ENCODE measurements around the gene IQSEC1. TPM values are rescaled to one million over a fixed set of nuclear protein-coding genes. Genes with fewer than 3 reads are reported as not detected.
"Not testable (repeated sequence)": the region's sequence is repeated elsewhere in the genome, so short reads cannot be mapped to it uniquely, and the experiment has no call there.

The IQSEC1 gene
- polyA plus RNA-seq, 12 donors, result 36.6 to 57.3 (median 42.5) TPM; not detected in 1

DNA sequence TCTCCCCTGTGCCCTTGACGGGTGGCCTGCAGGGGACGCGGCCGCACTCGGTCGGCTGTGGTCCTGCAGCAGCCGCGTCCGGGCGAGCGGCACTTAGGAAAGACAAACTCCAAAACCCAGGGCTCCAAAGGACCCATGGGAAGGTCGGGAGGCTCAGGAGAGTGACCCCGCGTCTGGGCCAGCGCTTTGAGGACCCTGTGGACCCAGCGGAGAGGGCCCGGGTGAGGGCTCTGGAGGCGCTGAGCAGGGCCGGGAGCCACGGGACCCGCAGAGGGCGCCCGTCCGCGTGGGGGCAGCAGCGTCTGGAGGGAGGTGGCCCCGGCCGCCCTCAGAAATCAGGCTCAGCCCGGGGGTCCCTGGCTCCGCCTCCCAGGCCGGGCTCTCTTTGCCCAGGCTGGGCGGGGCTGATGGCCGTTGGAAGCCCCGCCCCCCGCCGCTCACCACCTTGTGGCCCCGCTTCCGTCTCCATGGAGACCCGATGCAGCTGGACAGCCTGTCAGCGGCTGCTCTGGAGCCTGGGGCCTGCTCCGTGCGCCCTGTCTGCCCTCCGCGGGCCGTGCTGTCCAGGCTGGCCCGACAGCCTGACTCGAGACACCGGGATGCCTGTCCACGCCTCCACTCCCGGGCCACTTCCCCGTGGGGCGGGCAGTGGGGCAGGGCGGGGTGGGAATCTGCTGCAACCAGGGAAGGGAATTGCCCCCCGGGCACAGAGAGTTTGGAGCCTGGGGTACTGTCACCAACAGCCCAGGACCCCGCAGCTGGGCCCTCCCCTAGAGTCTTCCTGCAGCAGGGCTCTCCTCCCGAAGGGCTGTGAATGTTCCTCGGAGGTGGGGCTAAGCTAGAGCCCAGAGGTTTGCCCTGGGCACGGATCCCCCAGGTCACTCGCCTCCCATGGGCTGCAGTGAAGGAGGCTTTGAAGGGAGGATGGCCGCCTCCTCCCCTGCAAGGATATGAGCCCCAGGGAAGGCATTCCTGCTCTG is 197.1 kb downstream of the IQSEC1 start:
- DNase-seq, result no peak

DNA sequence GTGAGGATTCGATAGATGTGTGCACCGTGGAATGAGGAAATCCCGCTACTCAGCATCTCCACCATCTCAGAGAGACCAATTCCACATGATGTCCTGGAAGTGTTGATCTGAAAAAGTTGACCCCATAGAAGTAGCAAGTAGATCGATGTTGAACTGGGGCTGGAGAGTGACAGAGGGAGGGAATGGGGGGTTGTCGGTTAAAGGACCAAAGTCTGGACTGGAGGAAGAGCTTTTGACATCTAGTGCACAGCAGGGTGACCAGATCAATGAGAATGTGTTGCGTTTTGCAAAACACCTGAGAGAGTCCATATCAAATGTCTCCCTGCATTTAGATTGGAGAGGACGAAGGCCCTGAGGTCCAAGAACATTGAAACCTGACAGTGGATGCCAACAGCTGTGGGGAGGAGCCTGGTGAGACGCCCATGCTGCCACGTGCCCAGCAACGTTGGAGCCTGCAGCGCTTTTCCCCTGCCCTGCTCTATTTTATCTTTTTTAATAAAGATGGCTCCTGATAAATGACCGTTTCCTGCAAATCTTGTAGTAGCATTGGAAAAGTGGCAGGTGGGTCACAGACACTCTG is 201.7 kb downstream of the IQSEC1 start:
- no peak for DNase-seq

DNA sequence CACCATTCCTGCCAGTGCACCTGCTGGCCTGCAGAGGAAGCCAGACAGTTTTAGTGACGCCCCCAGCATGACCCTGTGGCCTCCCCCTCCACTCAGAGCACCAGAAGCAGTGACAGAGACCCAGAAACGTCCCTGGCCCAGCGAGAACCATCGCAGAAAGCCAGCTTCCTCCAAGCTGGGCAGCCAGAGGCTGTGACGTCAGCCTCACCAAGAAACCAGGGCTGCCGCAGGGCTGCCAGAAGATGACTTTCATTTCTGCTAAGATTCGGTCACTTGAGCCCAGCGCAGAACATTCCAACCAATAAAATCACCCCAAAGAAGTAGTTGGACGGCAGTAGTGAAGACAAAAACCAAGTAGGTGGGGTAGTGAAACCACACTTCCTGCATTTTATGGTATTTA is 202.3 kb downstream of the IQSEC1 start:
- no peak for DNase-seq

DNA sequence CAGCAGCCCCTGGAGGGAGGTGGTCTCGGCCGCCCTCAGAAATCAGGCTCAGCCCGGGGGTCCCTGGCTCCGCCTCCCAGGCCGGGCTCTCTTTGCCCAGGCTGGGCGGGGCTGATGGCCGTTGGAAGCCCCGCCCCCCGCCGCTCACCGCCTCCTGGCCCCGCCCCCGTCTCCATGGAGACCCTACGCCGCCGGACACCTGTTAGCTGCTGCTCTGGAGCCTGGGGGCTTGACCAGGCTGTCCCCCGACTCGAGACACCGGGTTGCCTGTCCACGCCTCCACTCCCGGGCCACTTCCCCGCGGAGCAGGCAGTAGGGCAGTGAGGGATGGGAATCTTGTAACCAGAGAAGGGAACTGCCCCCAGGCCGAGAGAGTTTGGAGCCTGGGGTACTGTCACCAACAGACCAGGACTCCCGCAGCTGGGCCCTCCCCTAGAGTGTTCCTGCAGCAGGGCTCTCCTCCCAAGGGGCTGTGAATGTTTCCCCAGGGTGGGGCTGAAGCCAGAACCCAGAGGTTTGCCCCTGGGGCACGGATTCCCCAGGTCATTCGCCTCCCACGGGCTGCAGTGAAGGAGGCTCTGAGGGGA is 204.1 kb downstream of the IQSEC1 start:
- no peak for DNase-seq

DNA sequence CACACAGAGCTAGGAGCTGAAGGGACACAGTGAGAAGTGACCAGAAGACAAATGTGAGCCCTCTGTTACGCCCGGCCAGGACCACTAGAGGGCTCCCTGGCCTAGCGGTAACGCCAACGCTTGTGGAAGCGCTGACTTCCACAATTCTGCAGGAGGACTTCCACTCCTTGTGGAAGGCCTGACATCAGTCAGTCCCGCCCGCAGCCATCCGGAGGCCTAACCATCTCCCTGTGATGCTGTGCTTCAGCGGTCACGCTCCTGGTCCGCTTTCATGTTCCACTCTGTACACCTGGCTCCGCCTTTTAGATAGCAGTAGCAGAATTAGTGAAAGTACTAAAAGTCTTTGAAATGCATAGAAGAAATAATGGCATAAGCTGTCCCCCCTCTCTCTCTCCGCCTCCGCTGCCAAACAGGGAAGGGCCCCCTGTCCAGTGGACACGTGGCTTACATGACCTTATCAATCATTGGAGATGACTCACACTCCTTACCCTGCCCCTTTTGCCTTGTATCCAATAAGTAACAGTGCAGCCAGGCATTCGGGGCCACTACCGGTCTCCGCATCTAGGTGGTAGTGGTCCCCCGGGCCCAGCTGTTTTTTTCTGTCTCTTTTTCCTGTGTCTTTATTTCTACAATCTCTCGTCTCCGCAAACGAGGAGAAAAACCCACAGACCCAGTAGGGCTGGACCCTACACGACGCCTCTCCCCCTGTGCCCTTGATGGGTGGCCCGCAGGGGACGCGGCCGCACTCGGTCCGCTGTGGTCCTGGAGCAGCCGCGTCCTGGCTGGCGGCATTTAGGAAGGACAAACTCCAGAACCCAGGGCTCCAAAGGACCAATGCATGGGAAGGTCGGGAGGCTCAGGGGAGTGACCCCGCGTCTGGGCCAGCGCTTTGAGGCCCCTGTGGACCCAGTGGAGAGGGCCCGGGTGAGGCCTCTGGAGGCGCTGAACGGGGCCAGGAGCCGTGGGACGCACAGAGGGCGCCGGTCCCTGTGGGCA is 204.9 kb downstream of the IQSEC1 start:
- peak; percentile 92 for DNase-seq

DNA sequence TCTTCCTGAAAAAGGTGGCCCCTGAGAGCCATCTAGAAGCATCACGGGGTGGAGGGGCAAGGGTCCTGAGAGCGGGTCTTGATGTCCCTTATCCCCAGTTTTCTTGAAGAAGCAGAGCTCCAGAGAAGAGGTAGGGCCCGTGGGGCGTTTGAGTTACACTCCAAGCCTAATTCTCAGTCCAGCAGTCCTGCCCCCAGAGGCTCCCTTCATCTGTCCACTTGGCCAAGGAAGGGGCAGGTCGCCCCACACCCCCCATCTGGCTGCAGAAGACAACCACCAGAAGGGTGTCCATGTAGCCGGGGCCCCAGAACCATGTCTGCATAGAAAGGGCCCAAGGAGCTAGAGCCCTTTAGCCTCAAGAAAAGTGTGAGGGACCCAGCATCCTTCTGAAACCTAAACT is 206.4 kb downstream of the IQSEC1 start:
- no peak for DNase-seq

DNA sequence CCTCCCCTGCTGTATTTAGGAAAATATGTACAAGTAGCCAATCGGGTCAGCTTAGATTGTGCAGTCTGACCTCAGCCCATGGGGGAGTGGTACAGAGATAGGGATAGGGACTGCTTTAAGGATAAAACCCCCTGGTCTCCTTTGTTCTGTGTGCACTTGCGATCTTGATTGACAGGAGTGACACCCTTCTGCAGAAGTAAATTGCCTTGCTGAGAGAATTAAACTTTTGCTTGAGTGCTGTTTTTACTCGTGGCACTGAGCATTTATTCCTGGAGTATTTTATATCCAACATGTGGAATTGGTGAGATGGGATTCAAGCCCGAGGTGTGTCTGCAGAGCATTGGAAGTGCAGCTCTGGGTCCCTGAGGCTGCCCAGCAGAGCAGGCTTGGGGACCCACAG is 208.0 kb downstream of the IQSEC1 start:
- no peak for DNase-seq

DNA sequence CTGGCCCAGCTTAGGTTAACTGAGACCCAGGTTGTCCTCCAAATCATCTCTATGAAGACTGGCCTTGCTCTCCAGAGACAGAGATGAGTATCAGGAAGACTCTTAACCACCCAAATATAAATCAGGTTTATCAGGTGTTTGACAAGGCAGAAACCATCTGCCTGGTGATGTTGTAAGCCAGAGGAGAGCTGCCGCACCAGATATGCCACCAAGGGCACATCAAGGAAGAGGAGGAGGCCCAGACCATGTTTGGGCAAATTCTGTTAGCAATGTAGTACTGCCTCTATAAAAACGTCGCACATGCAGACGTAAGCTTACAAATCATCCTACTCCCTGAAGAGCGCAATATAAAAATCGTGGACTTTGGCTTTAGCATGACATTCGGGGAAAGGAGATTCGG is 210.8 kb downstream of the IQSEC1 start:
- DNase-seq, result no peak

DNA sequence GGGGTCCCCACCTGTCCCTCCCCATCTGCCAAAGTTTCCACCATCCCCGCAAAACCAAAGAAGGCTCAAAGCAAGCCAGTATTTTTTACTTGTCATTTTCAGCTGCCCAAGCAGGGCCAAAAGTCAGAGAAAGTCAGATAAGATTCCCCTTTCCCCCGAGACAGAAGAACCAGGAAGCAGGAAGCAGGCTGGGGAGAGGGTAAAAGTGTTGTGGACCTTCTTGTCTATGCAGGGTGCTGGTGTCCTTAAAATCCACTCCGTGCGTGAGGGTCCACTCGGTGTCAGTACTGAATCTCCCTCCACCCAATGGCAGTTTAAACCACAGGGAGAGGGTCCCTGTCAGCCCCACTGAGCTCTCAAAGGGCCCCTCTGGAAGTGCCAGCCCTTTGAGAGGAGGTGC is 211.6 kb downstream of the IQSEC1 start:
- no peak for DNase-seq

DNA sequence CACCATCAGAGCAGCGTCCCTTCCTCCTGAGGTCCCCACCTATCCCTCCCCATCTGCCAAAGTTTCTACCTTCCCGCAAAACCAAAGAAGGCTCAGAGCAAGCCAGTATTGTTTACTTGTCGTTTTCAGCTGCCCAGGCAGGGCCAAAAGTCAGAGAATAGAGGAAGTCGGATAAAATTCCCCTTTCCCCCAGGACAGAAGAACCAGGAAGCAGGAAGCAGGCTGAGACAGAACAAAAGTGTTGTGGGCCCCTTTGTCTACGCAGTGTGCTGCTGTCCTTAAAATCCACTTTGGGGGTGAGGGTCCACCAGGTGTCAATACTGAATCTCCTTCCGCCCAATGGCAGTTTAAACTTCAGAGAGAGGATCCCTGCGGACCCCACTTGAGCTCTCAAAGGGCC is 213.4 kb downstream of the IQSEC1 start:
- no peak for DNase-seq

DNA sequence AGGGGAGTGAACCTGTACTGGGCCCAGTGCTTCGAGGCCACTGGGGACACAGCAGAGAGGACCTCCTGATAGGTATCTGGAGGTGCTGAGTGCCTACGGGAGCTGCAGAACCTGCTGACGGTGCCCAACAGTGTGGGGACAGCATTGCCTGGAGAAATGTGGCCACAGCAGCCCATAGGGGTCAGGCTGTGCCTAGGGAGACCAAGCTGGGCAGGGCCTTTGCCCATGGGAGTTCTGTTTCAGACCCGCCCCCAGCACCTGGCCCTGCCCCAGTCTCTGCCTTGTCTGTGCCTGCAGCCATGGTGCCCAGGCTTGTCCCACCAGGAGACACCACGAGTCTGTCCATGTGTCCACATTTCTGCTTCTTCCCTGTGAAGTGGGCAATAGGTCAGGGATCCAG is 216.6 kb downstream of the IQSEC1 start:
- DNase-seq, result no peak

DNA sequence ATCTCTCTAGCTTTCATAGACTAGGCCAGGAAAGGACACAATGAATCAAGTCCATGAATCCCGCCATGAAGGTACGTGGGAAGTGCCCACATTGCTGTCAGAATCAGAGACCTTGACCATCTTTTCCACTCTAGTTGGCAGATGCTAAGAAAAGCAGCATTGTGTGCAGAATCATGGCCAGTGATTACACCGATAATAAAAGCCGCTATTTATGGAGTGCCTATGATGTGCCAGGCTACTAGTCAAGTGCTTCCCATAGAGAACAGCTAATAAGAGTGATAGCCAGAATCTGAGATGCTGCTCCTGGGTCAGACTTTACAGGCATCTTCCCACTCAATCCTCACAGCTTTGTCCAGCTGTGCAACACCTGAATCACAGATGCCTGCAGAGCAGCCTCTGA is 218.7 kb downstream of the IQSEC1 start:
- DNase-seq, result no peak

DNA sequence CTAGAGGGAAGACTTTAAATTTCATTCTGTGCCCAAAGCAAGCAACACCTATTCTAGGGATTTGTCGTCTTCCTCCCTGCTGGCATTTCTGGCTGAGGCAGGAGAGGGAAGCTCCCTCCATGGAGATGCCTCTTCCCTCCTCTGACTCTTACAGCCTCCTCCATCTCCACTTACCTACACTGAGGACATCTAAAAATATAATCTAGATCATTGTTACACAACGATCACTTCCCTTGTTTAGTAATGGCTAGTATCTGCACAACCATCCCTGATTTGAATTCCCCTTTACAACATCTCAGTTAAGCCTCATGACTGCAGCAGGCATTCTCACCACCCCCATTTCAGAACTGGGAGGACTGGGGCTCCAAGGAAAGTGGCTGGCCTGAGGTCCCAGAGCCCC is 219.4 kb downstream of the IQSEC1 start:
- not testable (repeated sequence) for DNase-seq

DNA sequence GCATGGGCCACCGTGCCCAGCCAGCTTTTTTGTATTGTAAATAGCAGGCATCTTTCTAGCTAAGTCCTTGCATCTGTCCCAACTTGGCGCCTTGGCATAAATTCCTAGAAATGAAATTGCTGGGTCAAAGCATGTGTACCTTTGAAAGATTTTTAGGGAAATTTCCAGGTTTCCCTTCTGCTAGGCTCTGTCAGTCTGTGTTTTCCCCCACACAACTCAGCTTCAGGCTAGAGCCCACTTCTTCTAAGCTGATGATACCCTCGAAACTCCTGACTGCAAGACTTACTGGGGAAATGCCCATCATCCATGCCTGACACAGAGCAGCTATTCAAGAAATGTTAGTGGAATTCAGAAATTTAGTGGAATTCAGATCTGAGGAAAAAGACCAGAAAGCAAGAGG is 221.0 kb downstream of the IQSEC1 start:
- no peak for DNase-seq

Other genes with a start within 250 kb of the IQSEC1 start
- 1,000 to 10,000 TPM in 11 of 12 donors, not detected in 1; 2,891 to 4,447 (median 3,076) TPM for gene RPL32, start 231.9 kb downstream of the IQSEC1 start, polyA plus RNA-seq (ENCODE audit: insufficient read length in 12 of 12)

All from muscle of arm (tissue), 12 donors.